ENCODE measurements around the gene SOCS3.

Gene SOCS3

DNA sequence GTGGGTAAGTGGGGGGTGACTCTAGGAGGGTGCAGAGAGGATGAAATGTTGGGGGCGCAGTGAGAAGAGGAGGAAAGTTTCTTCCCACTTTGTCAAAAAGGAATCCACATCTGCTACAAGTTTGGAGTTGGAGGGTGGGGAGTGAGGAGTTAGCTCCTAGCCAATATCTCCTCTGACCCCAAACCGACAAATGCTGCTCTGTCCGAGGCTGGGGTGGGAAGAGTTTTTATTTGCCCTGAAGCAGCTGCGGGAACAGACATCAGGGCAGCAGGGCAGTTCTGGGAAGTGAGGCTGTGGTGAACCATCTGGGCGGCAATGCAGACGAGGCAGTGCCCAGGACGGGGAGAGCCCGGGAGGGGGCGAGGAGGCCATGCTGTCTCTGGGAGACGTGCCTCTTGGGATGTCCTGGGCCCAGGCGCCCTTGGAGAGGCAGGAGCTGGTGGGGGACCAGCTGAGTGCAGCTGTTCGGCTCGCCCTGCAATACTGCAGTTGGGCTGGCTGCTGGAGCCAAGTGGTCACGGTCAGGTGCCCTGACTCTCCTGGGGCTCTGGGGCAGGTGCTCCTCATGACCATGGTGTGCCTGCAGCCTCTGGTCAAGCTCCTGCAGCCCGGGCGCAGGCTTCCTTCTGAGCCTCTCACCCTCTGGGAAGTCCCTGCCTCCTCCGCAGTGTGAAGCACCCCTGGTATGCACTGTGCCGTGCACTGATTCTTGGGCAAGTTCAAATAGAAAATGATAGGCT lies 6.4 kb upstream of the SOCS3 start:
- peak; percentile 69 for DNase-seq

DNA sequence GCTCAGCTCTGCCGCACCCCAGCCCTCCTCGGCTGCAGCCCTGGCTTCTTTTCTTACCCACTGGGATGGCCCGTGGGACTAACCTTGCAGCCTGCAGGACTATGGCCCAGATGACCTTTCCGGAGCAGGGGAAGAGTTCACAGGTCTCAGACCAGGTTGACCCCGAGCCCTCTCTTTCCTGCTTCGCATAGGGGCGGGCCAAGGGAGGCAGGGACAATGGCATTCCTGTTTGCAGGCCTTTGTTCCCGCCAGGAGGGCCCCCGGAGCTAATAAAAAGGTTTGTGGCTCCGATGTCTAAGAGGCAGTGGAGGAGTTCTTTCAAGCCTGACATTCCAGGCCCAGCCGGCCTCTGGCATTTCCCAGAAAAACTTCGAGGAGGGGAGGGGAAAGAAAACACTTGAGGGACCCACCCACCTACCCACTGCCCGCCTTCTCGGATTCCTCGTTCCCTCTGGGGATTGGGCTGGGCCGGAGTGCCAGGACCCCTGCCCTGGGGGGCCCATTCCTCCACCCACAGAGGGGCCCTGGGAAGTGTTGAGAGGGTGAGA lies 5.8 kb upstream of the SOCS3 start:
- DNase-seq = peak; percentile 70

DNA sequence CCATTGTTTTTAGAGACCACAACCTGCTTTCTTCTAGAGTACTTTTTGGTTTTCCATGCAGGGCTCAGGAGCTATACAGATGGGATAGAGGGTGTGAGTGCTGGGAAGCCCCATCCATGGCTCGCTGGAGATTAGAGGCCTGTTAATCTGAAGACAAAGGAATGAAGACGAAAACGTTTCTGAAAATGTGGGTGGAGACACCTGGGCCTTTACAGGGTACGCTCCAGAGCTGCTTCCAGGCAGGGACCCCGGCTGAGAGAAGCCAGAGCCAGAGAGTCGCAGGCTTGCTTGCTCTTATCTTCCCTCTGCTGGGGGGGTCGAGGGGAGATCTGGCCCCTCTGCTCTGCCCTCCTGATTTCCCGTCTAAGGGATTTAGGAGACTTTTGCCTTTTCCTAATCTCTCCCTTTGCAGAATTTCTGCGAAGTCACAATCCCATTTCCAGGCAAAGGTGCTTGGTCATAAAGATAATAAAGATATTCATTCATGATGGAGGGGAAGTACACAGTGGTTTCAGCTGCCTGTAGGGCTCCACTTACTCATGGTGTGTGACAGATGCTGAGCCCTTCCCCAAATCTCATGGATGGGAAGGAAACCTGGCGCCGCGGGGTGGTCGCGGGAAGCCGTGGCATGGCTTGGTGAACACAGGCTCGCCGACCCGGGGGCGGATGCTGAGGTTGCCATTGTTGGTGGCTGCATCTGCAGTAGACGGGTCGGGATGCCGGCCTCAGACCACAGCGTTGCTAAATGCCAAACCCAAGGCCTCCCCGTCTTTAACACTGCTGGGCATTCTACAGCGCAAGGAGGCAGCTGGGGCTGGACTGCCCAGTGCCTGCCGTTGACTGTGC lies 4.8 kb upstream of the SOCS3 start:
- no peak for DNase-seq

DNA sequence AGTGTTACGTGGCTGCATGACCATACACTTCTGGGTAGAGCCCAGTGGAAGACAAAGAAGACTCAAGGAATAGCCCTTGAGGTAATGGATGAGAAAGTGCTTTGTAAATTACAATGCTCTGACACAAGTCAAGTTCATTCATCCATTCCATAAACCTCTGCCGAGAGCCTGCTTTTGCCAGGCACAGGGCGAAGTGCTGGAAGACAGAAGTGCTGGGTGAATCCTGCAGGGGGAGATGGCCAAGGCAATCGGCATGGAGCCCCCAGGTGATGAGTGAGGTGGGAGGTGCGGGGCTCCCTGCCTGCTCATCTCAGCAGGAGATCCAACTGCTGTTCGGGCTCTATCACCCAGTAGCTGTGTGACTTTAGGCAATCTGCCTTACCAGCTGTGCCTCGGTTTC lies 2.8 kb upstream of the SOCS3 start:
- DNase-seq = no peak

DNA sequence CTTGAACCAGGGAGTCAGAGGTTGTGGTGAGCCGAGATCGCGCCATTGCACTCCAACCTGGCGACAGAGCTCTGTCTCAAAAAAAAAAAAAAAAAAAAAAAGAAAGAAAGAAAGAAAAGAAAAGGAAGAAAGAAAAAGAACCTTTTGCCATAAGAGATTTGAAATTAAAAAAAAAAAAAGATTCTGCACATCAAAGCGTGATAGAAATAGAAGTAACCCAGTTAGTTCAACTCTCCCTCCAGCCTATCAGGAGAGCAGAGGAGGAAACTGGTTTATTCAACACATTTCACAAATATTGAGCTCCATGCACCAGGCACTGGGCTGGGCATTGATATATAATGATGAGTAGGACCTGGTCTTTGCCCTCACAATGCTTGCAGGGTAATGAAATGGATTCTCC lies 2.4 kb upstream of the SOCS3 start:
- no peak for DNase-seq

- DNase-seq = no peak
These were observed 1.4 kb upstream of the SOCS3 start for GRCh38 chr17:78361225-78361701.

GRCh38 chr17:78360371-78361224 lies 721 bp upstream of the SOCS3 start:
- peak; percentile 94 for DNase-seq

DNA sequence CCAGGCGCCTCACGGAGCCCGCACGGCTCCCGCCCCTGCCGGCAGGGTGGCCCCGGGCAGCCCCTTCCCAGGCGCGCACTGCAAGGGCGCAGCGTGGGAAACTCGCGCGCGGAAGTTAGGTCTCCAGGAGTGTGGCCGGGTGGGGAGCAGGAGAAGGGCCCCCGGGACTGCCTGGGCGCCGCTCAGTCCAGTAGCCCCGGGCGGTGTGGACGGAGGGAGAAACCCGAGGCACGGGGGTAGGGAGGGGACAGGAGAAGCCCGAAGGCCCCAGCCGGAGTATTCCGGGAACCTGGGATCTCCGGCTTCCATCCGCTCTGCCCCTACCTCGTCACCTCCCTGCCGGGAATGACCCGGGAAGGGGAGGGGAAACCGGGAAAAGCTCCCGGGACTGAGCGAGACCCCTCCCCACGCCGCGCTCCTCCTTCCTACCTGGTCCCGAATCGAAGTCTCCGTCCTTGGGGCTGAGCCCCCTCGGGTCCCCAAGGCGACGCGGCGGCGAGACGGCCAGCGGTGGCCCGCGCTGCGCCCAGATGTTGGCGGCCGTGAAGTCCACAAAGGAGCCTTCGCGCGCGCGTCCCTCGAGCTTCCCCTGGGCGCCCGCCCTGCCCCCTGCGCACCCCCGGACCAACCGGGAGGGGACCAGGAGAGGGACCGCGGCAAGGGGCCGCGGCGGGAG lies 418 bp downstream of the SOCS3 start:
- DNase-seq = peak; percentile 82

DNA sequence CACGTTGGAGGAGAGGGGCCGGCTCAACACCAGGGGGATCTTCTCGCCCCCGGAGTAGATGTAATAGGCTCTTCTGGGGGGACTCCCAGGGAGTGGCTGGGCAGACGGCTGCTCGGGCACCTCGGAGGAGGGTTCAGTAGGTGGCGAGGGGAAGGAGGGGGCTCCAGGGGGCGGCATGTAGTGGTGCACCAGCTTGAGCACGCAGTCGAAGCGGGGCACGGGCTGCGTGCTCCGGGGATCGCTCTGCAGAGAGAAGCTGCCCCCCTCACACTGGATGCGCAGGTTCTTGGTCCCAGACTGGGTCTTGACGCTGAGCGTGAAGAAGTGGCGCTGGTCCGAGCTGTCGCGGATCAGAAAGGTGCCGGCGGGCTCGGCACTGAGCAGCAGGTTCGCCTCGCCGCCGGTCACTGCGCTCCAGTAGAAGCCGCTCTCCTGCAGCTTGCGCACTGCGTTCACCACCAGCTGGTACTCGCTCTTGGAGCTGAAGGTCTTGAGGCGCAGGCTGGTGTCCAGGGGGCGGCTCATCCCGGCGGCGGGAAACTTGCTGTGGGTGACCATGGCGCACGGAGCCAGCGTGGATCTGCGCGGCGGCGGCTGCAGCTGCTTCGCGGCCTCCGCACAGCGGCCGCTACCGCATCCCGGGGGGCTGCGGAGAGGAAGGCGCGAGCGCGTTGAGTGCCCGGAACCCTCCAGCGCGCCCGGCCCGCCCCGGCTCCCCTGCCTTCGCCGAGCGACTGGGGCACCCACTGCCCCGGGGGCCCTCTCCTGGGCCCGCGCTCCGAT lies 1.1 kb downstream of the SOCS3 start:
- no peak for DNase-seq

DNA sequence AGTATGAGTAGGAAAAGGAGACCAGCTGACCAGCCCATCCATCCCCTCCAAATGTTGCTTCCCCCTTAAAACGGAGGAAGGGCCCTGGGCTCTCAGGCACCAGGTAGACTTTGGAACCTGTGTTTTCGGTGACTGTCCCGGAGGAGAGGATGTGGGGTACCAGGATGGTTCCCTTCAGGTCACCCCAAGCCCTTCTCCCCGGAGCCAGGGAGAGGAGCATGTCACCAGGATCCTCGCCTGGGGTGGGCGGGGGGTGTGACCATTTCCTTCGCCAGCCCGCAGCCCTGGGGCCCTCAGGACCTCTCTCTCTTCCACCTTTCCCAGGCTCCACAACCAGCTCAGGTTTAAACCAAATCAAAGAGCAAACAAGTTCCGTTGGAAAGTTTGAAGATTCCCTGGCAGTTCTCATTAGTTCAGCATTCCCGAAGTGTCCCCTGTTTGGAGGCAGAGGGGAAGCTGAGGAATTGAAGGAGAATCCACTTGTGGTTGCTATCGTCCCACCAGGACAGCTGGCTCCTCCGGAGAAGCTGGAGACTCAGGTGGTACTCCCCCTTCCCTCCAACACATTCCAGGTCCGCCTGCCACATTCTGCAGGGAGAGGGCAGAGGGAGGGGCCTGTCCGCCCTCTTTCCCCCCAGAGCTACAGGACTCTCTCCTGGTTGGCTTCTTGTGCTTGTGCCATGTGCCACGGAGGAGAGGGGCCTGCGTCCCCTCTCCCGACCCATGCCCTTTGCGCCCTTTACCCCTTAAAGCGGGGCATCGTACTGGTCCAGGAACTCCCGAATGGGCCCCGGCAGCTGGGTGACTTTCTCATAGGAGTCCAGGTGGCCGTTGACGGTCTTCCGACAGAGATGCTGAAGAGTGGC lies 2.0 kb downstream of the SOCS3 start:
- DNase-seq = no peak

DNA sequence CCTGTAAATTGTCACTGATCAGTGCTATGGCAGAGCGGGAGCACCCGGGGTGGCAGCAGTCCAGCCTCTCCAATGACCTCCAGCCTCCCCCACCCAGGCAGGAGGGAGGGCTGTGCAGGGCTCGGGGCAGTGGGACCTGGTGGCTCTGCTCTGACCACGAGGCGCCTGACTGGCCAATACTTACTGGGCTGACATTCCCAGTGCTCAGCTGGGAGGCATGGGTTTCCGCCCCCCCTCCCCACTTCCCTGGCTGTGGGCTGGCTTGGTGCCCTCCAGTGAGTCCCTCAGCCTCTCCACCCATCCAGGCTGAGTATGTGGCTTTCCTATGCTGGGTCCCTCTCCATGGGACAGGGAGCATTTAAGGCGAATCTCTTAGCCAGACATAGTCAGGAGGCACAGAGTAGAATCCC lies 2.7 kb downstream of the SOCS3 start:
- DNase-seq = no peak

DNA sequence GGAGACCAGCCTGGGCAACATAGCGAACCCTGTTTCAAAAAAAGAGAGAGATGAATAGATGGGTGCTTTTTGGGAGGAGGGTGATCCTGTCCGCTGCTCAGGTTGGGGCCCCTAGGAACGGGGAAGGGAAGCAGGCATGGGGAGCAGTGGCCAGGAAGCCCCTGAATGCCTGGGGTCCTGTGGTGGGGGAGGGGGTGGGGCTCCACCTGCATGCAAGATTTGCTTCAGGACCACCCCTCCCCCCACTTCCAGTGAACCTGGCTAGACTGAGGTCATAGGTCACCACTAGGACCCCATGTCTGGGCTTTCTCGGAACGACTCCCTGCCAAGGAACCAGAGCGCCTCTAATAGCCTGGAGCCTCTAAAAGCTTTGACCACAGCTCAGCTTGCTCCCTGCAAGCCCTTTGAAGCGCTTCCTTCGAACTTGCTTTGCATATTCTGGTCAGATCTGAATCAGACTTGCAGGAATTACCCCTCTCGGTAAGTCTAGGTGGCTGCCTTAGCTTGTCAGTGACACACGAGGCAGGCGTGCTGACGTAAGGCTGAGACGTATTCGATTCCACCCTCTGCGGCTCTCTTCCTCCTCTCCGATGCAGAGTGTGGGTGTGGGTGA lies 3.7 kb downstream of the SOCS3 start:
- DNase-seq = no peak

DNA sequence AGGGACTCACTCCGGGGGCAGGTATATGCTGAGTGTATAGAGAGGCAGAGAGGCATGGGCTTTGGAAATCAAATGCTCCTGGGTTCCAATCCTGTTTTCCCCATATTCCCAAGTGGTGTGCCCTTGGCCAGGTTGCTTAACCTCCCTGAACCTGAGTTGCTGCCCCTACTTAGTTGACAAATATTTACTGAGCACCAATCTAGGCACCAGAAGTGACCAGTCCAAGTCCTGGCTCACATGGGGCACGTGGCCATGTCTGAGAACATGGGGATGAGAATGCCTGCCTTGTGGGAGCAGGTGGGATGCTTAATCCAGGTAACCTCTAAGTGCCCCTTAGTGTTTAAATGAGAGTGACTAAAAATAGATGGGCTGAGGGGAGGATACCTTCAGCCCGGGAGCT lies 4.2 kb downstream of the SOCS3 start:
- no peak for DNase-seq

- no peak for DNase-seq
These were observed 4.7 kb downstream of the SOCS3 start for GRCh38 chr17:78355045-78355641.

DNA sequence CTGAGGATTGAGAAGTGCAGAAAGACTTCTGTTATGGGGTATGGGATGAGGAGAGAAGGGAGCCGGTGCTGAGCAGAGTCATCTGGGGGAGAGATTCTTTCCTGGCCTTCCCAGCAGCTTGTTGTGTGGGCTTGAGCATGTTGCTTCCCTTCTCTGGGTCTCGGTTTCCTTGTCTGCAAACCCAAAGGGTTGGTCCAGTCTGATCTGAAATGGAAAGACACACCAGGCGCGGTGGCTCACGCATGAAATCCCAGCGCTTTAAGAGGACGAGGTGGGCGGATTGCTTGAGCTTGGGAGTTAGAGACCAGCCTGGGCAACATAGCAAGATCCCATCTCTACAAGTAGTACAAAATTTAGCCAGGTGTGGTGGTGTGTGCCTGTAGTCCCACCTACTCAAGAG lies 6.0 kb downstream of the SOCS3 start:
- no peak for DNase-seq

DNA sequence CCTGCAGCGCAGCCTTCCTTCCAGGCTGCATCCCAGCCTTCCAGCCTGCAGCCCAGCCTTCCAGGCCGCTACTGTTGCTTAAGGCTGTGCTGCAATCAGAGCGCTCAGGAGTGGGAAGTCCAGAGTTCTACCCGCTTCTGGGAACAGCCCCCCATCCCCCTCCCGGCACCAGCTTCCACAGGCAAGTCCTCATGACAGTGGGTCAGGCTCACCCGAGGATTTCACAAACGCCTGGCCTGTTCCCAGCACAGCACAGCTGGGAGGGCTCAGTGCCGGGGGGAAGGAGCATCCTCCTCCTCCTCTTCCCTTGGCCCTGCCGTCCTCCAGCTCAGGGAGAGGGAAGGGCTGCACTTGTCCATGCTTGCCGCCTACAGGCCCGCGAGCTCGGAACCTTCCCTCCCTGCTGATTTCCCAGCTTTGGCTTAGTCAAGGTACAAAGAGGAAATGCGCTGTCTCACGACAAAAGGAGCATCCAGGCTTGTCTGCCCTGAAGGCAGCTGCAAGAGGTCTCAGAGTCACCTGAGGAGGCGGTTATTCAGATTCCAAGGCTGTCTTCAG lies 8.3 kb downstream of the SOCS3 start:
- peak; percentile 88 for DNase-seq

DNA sequence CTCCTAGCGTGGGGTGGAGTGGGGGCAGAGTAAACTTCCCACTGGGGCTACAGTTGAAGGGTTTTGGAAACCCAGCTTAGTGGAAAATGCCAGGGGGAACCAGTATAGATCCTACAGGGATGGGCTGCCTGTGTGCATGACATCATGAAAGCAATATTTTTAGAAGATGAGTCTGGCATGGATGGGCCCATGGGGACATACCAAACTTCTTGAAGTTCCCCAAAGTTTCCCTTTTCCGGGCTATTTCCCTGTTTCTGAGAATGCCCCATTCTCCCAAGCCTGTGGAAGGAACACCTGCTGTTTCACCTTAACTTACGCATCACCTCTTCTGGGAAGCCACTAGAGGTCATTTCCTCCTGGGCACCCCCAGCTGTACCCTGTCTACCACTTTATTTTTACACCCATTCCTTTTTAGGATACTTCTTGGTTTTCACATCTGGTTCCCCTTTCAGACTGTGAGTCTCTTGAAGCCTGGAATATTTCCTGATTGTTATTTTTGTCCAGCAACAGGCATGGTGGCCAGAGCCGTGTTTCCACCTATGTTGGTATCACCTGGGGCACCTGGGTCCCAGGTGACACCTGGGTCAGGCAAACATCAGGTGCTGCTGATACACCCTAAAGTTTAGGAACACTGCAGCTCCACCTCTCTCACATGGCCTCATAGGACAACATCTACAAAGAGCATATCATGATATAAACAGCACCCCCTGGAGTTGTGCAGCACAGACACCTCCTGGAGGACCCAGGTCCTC lies 9.8 kb downstream of the SOCS3 start:
- DNase-seq = no peak

GRCh38 chr17:78348055-78348770 lies 11.7 kb downstream of the SOCS3 start:
- DNase-seq = no peak
